OCI-LY1 (cell line): ENCODE measurements around the gene NAA16.

ENCODE experiments used
- EZH2 ChIP-seq: fragments of 200-600 bp; sonication (generic), shearing (Covaris generic); IDR thresholded peaks from 2 replicates; pipeline ENCODE4 v1.8.0; 2017; ENCODE audit warnings: borderline replicate concordance, mixed run types, mild to moderate bottlenecking, antibody characterized with exemption, low read length, moderate library complexity, mixed read lengths
- TF ChIP-seq, protein P1 (sequence below): fragments of 200-600 bp; sonication (generic), shearing (Covaris generic); IDR thresholded peaks from 2 replicates; pipeline ENCODE4 v1.5.1; 2017; ENCODE audit warnings: mild to moderate bottlenecking, antibody characterized with exemption, low read length, moderate library complexity, mixed read lengths

DNA sequence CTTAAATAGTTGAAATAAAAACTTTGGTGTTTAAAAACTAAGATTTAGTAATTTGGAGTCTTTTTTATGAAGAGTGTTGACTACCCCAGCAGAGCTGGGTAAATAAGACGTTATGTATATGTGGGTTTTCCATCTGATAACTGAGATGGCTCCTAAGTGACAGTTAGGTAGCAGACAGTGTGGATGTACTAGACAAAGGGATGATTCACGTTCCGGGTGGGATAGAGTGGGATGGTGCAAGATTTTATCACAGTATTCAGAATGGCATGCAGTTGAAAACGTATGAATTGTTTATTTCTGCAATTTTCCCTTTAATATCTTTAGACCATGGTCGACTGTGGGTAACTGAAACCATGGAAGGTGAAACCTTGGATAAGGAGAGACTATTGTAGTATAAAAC is 50.4 kb downstream of the NAA16 start:
- TF ChIP-seq, protein P1, sequence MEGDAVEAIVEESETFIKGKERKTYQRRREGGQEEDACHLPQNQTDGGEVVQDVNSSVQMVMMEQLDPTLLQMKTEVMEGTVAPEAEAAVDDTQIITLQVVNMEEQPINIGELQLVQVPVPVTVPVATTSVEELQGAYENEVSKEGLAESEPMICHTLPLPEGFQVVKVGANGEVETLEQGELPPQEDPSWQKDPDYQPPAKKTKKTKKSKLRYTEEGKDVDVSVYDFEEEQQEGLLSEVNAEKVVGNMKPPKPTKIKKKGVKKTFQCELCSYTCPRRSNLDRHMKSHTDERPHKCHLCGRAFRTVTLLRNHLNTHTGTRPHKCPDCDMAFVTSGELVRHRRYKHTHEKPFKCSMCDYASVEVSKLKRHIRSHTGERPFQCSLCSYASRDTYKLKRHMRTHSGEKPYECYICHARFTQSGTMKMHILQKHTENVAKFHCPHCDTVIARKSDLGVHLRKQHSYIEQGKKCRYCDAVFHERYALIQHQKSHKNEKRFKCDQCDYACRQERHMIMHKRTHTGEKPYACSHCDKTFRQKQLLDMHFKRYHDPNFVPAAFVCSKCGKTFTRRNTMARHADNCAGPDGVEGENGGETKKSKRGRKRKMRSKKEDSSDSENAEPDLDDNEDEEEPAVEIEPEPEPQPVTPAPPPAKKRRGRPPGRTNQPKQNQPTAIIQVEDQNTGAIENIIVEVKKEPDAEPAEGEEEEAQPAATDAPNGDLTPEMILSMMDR, result no peak
- no peak for TF ChIP-seq EZH2
